Measurements from ENCODE around the gene MMP21. TPM values are rescaled to one million over a fixed set of nuclear protein-coding genes. Genes with fewer than 3 reads are reported as not detected.
A peak's percentile ranks its signal among the peaks of the same experiment; 100 is the strongest.

The MMP21 gene
- total and polyA plus RNA-seq, 2 of the 13 experiments (the other 11 are each of a cell fraction or from before 2014, with no cell fraction given), result not detected

DNA sequence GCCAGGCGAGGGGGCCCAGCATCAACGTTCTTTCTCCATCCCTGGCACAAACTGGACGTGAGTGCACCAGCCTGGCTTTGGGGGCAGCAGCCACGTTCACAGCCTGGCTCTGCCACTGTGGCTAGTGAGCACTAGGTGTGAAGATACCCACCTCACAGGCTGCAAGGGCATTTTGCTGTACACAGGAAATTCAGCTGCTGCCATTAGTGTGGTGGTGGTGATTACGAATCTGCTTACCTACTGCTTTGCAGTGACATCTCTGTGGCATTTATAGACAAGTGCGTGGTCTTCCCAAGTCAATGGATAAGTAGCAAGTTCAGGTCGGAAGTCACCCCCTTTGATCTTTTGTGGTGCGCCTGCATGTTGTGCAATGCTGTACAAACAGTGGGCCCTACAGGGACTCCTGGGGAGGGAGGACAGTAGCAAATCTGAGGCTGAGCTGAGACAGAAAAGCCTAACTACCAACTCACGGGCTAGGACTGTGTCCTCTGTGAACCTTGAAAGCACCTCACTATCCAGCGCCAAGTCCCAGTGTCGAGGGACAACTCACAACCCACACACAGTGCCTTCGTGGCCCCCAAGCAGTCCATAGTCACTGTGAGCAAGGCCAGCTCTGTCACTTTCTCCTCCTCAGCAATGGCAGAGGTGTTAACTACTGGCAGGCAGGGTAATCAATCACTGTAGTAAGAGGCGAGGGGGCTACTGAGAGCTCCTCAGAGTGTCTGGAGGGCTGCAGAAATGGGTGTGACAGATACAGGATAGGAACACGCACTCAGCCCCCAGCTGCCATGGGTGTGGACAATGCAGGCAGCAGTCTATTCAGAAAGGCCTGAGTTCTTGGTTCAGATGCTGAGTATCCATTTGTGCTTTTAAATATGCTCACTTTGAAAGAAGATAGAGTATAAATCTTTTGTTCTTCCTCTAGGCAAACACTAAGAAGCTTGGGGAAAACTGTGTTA, 17.0 kb upstream of the MMP21 start (continued):
- peak; percentile 96 for TF ChIP-seq BCL6 (CRISPR knock-in tag; IDR thresholded peaks at IDR 0.05)
- TF ChIP-seq, protein P1, sequence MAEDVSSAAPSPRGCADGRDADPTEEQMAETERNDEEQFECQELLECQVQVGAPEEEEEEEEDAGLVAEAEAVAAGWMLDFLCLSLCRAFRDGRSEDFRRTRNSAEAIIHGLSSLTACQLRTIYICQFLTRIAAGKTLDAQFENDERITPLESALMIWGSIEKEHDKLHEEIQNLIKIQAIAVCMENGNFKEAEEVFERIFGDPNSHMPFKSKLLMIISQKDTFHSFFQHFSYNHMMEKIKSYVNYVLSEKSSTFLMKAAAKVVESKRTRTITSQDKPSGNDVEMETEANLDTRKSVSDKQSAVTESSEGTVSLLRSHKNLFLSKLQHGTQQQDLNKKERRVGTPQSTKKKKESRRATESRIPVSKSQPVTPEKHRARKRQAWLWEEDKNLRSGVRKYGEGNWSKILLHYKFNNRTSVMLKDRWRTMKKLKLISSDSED (CRISPR knock-in tag; IDR thresholded peaks at IDR 0.05), result no peak
- no peak for TF ChIP-seq MBNL3 (CRISPR knock-in tag; conservative IDR thresholded peaks at IDR 0.05)
- TF ChIP-seq, protein P2, sequence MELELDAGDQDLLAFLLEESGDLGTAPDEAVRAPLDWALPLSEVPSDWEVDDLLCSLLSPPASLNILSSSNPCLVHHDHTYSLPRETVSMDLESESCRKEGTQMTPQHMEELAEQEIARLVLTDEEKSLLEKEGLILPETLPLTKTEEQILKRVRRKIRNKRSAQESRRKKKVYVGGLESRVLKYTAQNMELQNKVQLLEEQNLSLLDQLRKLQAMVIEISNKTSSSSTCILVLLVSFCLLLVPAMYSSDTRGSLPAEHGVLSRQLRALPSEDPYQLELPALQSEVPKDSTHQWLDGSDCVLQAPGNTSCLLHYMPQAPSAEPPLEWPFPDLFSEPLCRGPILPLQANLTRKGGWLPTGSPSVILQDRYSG (CRISPR knock-in tag; IDR thresholded peaks at IDR 0.05), result no peak
- no peak for TF ChIP-seq HNRNPK (IDR thresholded peaks at IDR 0.05; ENCODE audit: low read depth, low read length, poor library complexity, severe bottlenecking)
- 0 out of 2 replicates have a peak, but pooled peaks have one; percentile 44 for TF ChIP-seq ZBTB38 (CRISPR knock-in tag; IDR thresholded peaks at IDR 0.05)
- peak; percentile 56 for TF ChIP-seq ATF1 (CRISPR knock-in tag; IDR thresholded peaks at IDR 0.05)
- peak; percentile 51; the same call in 1 of the 2 replicates for TF ChIP-seq FOXC1 (CRISPR knock-in tag; IDR thresholded peaks at IDR 0.05; ENCODE audit: borderline replicate concordance)
- no peak for TF ChIP-seq CREB1 (IDR thresholded peaks at IDR 0.05)
- TF ChIP-seq CREB1 (CRISPR knock-in tag; IDR thresholded peaks at IDR 0.05), result peak; percentile 65; the same call in 1 of the 2 replicates
- TF ChIP-seq ZNF616 (CRISPR knock-in tag; IDR thresholded peaks at IDR 0.05; ENCODE audit: low read depth), result no peak
- peak; percentile 42; the same call in 1 of the 2 replicates for TF ChIP-seq ZNF383 (CRISPR knock-in tag; IDR thresholded peaks at IDR 0.05; ENCODE audit: borderline replicate concordance)
- TF ChIP-seq ZNF569 (CRISPR knock-in tag; IDR thresholded peaks at IDR 0.05; ENCODE audit: borderline replicate concordance), result no peak
- no peak for TF ChIP-seq ATRX (CRISPR knock-in tag; IDR thresholded peaks at IDR 0.05; ENCODE audit: borderline replicate concordance)
- peak; percentile 89 for TF ChIP-seq MED1 (CRISPR knock-in tag; IDR thresholded peaks at IDR 0.05)
- TF ChIP-seq ZNF460 (CRISPR knock-in tag; IDR thresholded peaks at IDR 0.05; ENCODE audit: borderline replicate concordance), result peak; percentile 30; the same call in 1 of the 2 replicates
- TF ChIP-seq MYNN (CRISPR knock-in tag; IDR thresholded peaks at IDR 0.05; ENCODE audit: low read depth), result 0 out of 2 replicates have a peak, but pooled peaks have one; percentile 26
- TF ChIP-seq, protein P3, sequence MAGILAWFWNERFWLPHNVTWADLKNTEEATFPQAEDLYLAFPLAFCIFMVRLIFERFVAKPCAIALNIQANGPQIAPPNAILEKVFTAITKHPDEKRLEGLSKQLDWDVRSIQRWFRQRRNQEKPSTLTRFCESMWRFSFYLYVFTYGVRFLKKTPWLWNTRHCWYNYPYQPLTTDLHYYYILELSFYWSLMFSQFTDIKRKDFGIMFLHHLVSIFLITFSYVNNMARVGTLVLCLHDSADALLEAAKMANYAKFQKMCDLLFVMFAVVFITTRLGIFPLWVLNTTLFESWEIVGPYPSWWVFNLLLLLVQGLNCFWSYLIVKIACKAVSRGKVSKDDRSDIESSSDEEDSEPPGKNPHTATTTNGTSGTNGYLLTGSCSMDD (CRISPR knock-in tag; IDR thresholded peaks at IDR 0.05), result no peak
- peak; percentile 59 for TF ChIP-seq GABPB1 (CRISPR knock-in tag; IDR thresholded peaks at IDR 0.05)
- TF ChIP-seq, protein P4, sequence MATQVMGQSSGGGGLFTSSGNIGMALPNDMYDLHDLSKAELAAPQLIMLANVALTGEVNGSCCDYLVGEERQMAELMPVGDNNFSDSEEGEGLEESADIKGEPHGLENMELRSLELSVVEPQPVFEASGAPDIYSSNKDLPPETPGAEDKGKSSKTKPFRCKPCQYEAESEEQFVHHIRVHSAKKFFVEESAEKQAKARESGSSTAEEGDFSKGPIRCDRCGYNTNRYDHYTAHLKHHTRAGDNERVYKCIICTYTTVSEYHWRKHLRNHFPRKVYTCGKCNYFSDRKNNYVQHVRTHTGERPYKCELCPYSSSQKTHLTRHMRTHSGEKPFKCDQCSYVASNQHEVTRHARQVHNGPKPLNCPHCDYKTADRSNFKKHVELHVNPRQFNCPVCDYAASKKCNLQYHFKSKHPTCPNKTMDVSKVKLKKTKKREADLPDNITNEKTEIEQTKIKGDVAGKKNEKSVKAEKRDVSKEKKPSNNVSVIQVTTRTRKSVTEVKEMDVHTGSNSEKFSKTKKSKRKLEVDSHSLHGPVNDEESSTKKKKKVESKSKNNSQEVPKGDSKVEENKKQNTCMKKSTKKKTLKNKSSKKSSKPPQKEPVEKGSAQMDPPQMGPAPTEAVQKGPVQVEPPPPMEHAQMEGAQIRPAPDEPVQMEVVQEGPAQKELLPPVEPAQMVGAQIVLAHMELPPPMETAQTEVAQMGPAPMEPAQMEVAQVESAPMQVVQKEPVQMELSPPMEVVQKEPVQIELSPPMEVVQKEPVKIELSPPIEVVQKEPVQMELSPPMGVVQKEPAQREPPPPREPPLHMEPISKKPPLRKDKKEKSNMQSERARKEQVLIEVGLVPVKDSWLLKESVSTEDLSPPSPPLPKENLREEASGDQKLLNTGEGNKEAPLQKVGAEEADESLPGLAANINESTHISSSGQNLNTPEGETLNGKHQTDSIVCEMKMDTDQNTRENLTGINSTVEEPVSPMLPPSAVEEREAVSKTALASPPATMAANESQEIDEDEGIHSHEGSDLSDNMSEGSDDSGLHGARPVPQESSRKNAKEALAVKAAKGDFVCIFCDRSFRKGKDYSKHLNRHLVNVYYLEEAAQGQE (IDR thresholded peaks at IDR 0.05; ENCODE audit: borderline replicate concordance in 1 of 2, low read depth in 1 of 2, low read length in 2 of 2), result peak in 1 of 2 experiments; percentile 77; a peak in 2 of 4 replicates
- TF ChIP-seq HNRNPLL (IDR thresholded peaks at IDR 0.05; ENCODE audit: low read depth, low read length, poor library complexity, severe bottlenecking), result no peak
- TF ChIP-seq RFXANK (CRISPR knock-in tag; IDR thresholded peaks at IDR 0.05), result 0 out of 2 replicates have a peak, but pooled peaks have one; percentile 57
